Breast epithelium (tissue), 3 donors: ENCODE results near the gene KCNK15.

Source experiments
- POLR2A ChIP-seq: fragments of 450-650 bp; IDR thresholded peaks from one replicate; pipeline ENCODE4 v1.6.1; 2016; ENCODE audit warnings: antibody characterized with exemption, mild to moderate bottlenecking, moderate library complexity
- POLR2AphosphoS5 ChIP-seq, 3 donors: sonication (generic); formaldehyde crosslinking; IDR thresholded peaks; one replicate each; pipeline ENCODE4 v1.6.1; 2017; ENCODE audit warnings: antibody characterized with exemption in 3 of 3
- TF ChIP-seq, protein P1 (sequence below), 3 donors: fragments of 450-650 bp; IDR thresholded peaks; one replicate each; pipeline ENCODE4 v1.5.1; 2016 to 2017; ENCODE audit warnings: antibody characterized with exemption in 3 of 3, mild to moderate bottlenecking in 3 of 3, moderate library complexity in 3 of 3

DNA sequence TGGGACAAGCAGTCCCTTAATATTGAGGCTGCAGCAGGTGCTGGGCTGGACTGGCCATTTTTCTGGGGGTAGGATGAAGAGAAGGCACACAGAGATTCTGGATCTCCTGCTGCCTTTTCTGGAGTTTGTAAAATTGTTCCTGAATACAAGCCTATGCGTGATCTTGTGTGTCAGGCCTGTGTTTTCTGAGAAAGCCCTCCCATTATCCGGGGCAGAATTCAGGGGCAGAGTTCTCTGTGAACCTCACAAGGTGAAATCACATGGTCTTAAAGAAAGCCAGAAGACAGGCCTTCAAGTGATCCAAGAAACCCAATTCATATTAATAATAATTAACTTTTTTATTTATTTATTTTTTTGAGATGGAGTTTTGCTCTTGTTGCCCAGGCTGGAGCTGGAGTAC, 18.0 kb upstream of the KCNK15 start:
- TF ChIP-seq POLR2AphosphoS5 (IDR thresholded peaks at IDR 0.05) (no peak), POLR2A (no peak)
- TF ChIP-seq, protein P1, sequence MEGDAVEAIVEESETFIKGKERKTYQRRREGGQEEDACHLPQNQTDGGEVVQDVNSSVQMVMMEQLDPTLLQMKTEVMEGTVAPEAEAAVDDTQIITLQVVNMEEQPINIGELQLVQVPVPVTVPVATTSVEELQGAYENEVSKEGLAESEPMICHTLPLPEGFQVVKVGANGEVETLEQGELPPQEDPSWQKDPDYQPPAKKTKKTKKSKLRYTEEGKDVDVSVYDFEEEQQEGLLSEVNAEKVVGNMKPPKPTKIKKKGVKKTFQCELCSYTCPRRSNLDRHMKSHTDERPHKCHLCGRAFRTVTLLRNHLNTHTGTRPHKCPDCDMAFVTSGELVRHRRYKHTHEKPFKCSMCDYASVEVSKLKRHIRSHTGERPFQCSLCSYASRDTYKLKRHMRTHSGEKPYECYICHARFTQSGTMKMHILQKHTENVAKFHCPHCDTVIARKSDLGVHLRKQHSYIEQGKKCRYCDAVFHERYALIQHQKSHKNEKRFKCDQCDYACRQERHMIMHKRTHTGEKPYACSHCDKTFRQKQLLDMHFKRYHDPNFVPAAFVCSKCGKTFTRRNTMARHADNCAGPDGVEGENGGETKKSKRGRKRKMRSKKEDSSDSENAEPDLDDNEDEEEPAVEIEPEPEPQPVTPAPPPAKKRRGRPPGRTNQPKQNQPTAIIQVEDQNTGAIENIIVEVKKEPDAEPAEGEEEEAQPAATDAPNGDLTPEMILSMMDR (IDR thresholded peaks at IDR 0.05) = no peak
